Neural cell (in vitro differentiated cells): ENCODE measurements around the gene KLK7. TPM values are rescaled to one million over a fixed set of nuclear protein-coding genes. Genes with fewer than 3 reads are reported as not detected.

Experiments
- H2AFZ ChIP-seq: fragments of 200-600, 300-800 bp; sonication (generic), shearing (Covaris generic); 2 replicates; pipeline ENCODE4 v1.6.0; 2014; ENCODE audit warnings: low read depth, mild to moderate bottlenecking, antibody characterized with exemption, low read length, moderate library complexity
- H3F3A ChIP-seq: fragments of 200-600 bp; shearing (Covaris generic); 2 replicates; pipeline ENCODE4 v1.6.1; 2016; ENCODE audit warnings: mild to moderate bottlenecking, moderate library complexity, mixed read lengths, antibody characterized with exemption, low read length; ENCODE audit not compliant: insufficient read depth, poor library complexity, severe bottlenecking
- H3K27ac ChIP-seq: fragments of 200-600, 300-800 bp; sonication (generic), shearing (Covaris generic); 2 replicates; pipeline ENCODE4 v1.5.1; 2014; ENCODE audit warnings: mild to moderate bottlenecking, low read length, moderate library complexity
- H3K27me3 ChIP-seq: fragments of 300-800, 200-600 bp; sonication (generic), shearing (Covaris generic); 2 replicates; pipeline ENCODE4 v1.6.0; 2014; ENCODE audit warnings: mild to moderate bottlenecking, low read depth, low read length, moderate library complexity; ENCODE audit not compliant: insufficient read depth
- H3K36me3 ChIP-seq: fragments of 300-800, 200-600 bp; sonication (generic), shearing (Covaris generic); 2 replicates; pipeline ENCODE4 v1.5.1; 2014; ENCODE audit warnings: mild to moderate bottlenecking, antibody characterized with exemption, low read length, moderate library complexity; ENCODE audit not compliant: insufficient read depth
- H3K4me2 ChIP-seq: fragments of 300-800, 200-600 bp; sonication (generic), shearing (Covaris generic); 2 replicates; pipeline ENCODE4 v1.6.0; 2014; ENCODE audit warnings: mild to moderate bottlenecking, low read length
- H3K4me3 ChIP-seq: fragments of 300-800, 200-600 bp; sonication (generic), shearing (Covaris generic); 2 replicates; pipeline ENCODE4 v1.5.1; 2014; ENCODE audit warnings: mild to moderate bottlenecking, low read length, moderate library complexity
- H3K79me2 ChIP-seq: fragments of 200-600 bp; shearing (Covaris generic); replicated peaks from 2 replicates; pipeline ENCODE4 v1.6.0; 2014; ENCODE audit warnings: mild to moderate bottlenecking, low read length, moderate library complexity; ENCODE audit not compliant: insufficient read depth
- H3K9ac ChIP-seq: fragments of 300-800, 200-600 bp; sonication (generic), shearing (Covaris generic); 2 replicates; pipeline ENCODE4 v1.6.1; 2016; ENCODE audit warnings: mild to moderate bottlenecking, low read length, mixed read lengths
- H3K9me2 ChIP-seq: fragments of 200-600 bp; shearing (Covaris generic); 2 replicates; pipeline ENCODE4 v1.6.1; 2016; ENCODE audit warnings: mild to moderate bottlenecking, low read length, mixed read lengths; ENCODE audit not compliant: insufficient read depth
- H3K9me3 ChIP-seq: fragments of 200-600, 300-800 bp; sonication (generic), shearing (Covaris generic); 2 replicates; pipeline ENCODE4 v1.6.1; 2016; ENCODE audit warnings: mild to moderate bottlenecking, mixed run types, low read length, moderate library complexity, mixed read lengths
- H4K20me1 ChIP-seq: fragments of 200-600 bp; shearing (Covaris generic); 2 replicates; pipeline ENCODE4 v1.6.1; 2016; ENCODE audit warnings: mild to moderate bottlenecking, mixed run types; ENCODE audit not compliant: insufficient read depth
- EP300 ChIP-seq: fragments of 450-650 bp; conservative IDR thresholded peaks from 2 replicates; pipeline ENCODE4 v1.6.1; 2014; ENCODE audit warnings: antibody characterized with exemption, mild to moderate bottlenecking, moderate library complexity; ENCODE audit not compliant: poor library complexity, severe bottlenecking
- EZH2 ChIP-seq: fragments of 200-600, 300-800 bp; shearing (Covaris generic), sonication (generic); IDR thresholded peaks from 2 replicates; pipeline ENCODE4 v1.6.1; 2014; ENCODE audit warnings: antibody characterized with exemption, low read length, borderline replicate concordance, mild to moderate bottlenecking; ENCODE audit not compliant: insufficient read depth, poor library complexity, severe bottlenecking
- MXI1 ChIP-seq: fragments of 450-650 bp; conservative IDR thresholded peaks from 2 replicates; pipeline ENCODE4 v1.6.1; 2014; ENCODE audit warnings: antibody characterized with exemption, mild to moderate bottlenecking; ENCODE audit not compliant: poor library complexity, severe bottlenecking
- POLR2AphosphoS5 ChIP-seq: IDR thresholded peaks from 2 replicates; pipeline ENCODE4 v1.6.1; 2012
- RAD21 ChIP-seq: fragments of 450-650 bp; conservative IDR thresholded peaks from 2 replicates; pipeline ENCODE4 v1.6.1; 2014; ENCODE audit warnings: antibody characterized with exemption, mild to moderate bottlenecking, moderate library complexity
- SMC3 ChIP-seq: fragments of 450-650 bp; conservative IDR thresholded peaks from 2 replicates; pipeline ENCODE4 v1.6.1; 2014; ENCODE audit warnings: antibody characterized with exemption, mild to moderate bottlenecking, moderate library complexity; ENCODE audit not compliant: poor library complexity
- TAF1 ChIP-seq: IDR thresholded peaks from 2 replicates; pipeline ENCODE4 v1.6.1; 2012; ENCODE audit warnings: low read depth
- polyA plus RNA-seq: library from polyadenylated mRNA; depleted of rRNA; stranded (reverse); fragments of >200 nt; gene quantifications from 2 replicates; pipeline ENCODE4 v1.2.3, GENCODE V29; 2014
- TF ChIP-seq, protein P1 (sequence below): fragments of 450-650 bp; IDR thresholded peaks from 2 replicates; pipeline ENCODE4 v1.5.1; 2014; ENCODE audit warnings: antibody characterized with exemption, mild to moderate bottlenecking, moderate library complexity; ENCODE audit not compliant: poor library complexity, severe bottlenecking
- TF ChIP-seq, protein P2 (sequence below): IDR thresholded peaks from 2 replicates; pipeline ENCODE4 v1.6.1; 2012; ENCODE audit warnings: borderline replicate concordance

The KLK7 gene
- polyA plus RNA-seq, 1 donor from 2014 or later, result not detected

- no peak overlapping the region for H3K4me2 ChIP-seq
Observed at GRCh38 chr19:50968716-50969412, 14.9 kb downstream of the KLK7 start.

GRCh38 chr19:50967929-50968715 lies 15.6 kb downstream of the KLK7 start:
- Histone ChIP-seq H3K9me3 (no peaks in the 10 kb centered on the region), H2AFZ (no peak overlapping the region), H3F3A (no peaks in the 10 kb centered on the region), H3K4me3 (no peak overlapping the region), H3K9me2 (no peaks in the 10 kb centered on the region), H3K27ac (no peak overlapping the region), H3K4me2 (no peak overlapping the region), H3K36me3 (no peaks in the 10 kb centered on the region), H4K20me1 (no peaks in the 10 kb centered on the region), H3K9ac (no peak overlapping the region), H3K27me3 (no peaks in the 10 kb centered on the region), H3K79me2 (no peaks in the 10 kb centered on the region)
- TF ChIP-seq MXI1, result no peak
- no peak for TF ChIP-seq POLR2AphosphoS5
- TF ChIP-seq EP300, result no peak
- TF ChIP-seq, protein P1, sequence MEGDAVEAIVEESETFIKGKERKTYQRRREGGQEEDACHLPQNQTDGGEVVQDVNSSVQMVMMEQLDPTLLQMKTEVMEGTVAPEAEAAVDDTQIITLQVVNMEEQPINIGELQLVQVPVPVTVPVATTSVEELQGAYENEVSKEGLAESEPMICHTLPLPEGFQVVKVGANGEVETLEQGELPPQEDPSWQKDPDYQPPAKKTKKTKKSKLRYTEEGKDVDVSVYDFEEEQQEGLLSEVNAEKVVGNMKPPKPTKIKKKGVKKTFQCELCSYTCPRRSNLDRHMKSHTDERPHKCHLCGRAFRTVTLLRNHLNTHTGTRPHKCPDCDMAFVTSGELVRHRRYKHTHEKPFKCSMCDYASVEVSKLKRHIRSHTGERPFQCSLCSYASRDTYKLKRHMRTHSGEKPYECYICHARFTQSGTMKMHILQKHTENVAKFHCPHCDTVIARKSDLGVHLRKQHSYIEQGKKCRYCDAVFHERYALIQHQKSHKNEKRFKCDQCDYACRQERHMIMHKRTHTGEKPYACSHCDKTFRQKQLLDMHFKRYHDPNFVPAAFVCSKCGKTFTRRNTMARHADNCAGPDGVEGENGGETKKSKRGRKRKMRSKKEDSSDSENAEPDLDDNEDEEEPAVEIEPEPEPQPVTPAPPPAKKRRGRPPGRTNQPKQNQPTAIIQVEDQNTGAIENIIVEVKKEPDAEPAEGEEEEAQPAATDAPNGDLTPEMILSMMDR, result no peak
- TF ChIP-seq RAD21, result no peak
- TF ChIP-seq TAF1, result no peak
- TF ChIP-seq, protein P2, sequence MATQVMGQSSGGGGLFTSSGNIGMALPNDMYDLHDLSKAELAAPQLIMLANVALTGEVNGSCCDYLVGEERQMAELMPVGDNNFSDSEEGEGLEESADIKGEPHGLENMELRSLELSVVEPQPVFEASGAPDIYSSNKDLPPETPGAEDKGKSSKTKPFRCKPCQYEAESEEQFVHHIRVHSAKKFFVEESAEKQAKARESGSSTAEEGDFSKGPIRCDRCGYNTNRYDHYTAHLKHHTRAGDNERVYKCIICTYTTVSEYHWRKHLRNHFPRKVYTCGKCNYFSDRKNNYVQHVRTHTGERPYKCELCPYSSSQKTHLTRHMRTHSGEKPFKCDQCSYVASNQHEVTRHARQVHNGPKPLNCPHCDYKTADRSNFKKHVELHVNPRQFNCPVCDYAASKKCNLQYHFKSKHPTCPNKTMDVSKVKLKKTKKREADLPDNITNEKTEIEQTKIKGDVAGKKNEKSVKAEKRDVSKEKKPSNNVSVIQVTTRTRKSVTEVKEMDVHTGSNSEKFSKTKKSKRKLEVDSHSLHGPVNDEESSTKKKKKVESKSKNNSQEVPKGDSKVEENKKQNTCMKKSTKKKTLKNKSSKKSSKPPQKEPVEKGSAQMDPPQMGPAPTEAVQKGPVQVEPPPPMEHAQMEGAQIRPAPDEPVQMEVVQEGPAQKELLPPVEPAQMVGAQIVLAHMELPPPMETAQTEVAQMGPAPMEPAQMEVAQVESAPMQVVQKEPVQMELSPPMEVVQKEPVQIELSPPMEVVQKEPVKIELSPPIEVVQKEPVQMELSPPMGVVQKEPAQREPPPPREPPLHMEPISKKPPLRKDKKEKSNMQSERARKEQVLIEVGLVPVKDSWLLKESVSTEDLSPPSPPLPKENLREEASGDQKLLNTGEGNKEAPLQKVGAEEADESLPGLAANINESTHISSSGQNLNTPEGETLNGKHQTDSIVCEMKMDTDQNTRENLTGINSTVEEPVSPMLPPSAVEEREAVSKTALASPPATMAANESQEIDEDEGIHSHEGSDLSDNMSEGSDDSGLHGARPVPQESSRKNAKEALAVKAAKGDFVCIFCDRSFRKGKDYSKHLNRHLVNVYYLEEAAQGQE, result no peak
- no peak for TF ChIP-seq EZH2

More at GRCh38 chr19:50968716-50969412, 14.9 kb downstream of the KLK7 start:
- no peak for TF ChIP-seq RAD21
- no peak for TF ChIP-seq SMC3
- TF ChIP-seq MXI1, result no peak
- TF ChIP-seq TAF1, result no peak
- TF ChIP-seq POLR2AphosphoS5, result no peak
- no peak for TF ChIP-seq EZH2
- TF ChIP-seq, protein P1, result no peak
- TF ChIP-seq EP300, result no peak
- TF ChIP-seq, protein P2, result no peak
- H4K20me1 ChIP-seq, result no peaks in the 10 kb centered on the region
- H3K9ac ChIP-seq, result no peak overlapping the region
- H3K27me3 ChIP-seq, result no peaks in the 10 kb centered on the region
- no peaks in the 10 kb centered on the region for H3K9me2 ChIP-seq
- no peak overlapping the region for H2AFZ ChIP-seq
- H3K27ac ChIP-seq, result no peak overlapping the region
- H3F3A ChIP-seq, result no peaks in the 10 kb centered on the region
- H3K9me3 ChIP-seq, result no peaks in the 10 kb centered on the region
- H3K4me3 ChIP-seq, result no peak overlapping the region
- no peaks in the 10 kb centered on the region for H3K36me3 ChIP-seq
- no peaks in the 10 kb centered on the region for H3K79me2 ChIP-seq
